Liver (tissue), 3 donors: Measurements from ENCODE around the gene CLDN14.

Experiments used
- JUND ChIP-seq, 2 donors: IDR thresholded peaks; 2 replicates each; pipeline ENCODE4 v1.6.1; 2016; ENCODE audit warnings: antibody characterized with exemption in 2 of 2
- TAF1 ChIP-seq: conservative IDR thresholded peaks from 2 replicates; pipeline ENCODE4 v1.6.1; 2016; ENCODE audit warnings: antibody characterized with exemption, mild to moderate bottlenecking
- TF ChIP-seq, protein P1 (sequence below): fragments of 150-350 bp; IDR thresholded peaks from 2 replicates; pipeline ENCODE4 v1.5.1; 2017; ENCODE audit warnings: improper control_type of control experiment, low read depth, low read length; ENCODE audit not compliant: missing input control
- TF ChIP-seq, protein P2 (sequence below): IDR thresholded peaks from 2 replicates; pipeline ENCODE4 v1.6.1; 2016; ENCODE audit warnings: antibody characterized with exemption, mild to moderate bottlenecking
- donor health status: healthy.
- donor health status: healthy.

DNA sequence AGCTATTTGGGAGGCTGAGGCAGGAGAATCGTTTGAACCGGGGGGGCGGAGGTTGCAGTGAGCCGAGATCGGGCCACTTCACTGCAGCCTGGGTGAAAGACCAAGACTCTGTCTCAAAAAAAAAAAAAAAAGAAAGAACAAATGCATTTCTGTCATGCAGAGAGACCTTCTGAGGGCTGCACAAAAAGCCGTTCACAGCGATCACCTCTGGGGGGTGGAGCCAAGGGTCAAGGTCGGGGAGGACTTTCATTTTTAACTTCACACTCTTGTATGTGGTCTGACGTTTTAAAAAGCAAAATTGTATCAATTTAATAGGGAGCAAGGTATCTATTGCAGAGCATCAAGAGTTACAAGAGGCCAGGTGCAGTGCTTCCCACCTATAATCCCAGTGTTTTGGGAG is 26.6 kb upstream of the CLDN14 start:
- TF ChIP-seq, protein P1, sequence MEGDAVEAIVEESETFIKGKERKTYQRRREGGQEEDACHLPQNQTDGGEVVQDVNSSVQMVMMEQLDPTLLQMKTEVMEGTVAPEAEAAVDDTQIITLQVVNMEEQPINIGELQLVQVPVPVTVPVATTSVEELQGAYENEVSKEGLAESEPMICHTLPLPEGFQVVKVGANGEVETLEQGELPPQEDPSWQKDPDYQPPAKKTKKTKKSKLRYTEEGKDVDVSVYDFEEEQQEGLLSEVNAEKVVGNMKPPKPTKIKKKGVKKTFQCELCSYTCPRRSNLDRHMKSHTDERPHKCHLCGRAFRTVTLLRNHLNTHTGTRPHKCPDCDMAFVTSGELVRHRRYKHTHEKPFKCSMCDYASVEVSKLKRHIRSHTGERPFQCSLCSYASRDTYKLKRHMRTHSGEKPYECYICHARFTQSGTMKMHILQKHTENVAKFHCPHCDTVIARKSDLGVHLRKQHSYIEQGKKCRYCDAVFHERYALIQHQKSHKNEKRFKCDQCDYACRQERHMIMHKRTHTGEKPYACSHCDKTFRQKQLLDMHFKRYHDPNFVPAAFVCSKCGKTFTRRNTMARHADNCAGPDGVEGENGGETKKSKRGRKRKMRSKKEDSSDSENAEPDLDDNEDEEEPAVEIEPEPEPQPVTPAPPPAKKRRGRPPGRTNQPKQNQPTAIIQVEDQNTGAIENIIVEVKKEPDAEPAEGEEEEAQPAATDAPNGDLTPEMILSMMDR = no peak
- TF ChIP-seq TAF1 (no peak), JUND (IDR thresholded peaks at IDR 0.05) (no peak)
- TF ChIP-seq, protein P2, sequence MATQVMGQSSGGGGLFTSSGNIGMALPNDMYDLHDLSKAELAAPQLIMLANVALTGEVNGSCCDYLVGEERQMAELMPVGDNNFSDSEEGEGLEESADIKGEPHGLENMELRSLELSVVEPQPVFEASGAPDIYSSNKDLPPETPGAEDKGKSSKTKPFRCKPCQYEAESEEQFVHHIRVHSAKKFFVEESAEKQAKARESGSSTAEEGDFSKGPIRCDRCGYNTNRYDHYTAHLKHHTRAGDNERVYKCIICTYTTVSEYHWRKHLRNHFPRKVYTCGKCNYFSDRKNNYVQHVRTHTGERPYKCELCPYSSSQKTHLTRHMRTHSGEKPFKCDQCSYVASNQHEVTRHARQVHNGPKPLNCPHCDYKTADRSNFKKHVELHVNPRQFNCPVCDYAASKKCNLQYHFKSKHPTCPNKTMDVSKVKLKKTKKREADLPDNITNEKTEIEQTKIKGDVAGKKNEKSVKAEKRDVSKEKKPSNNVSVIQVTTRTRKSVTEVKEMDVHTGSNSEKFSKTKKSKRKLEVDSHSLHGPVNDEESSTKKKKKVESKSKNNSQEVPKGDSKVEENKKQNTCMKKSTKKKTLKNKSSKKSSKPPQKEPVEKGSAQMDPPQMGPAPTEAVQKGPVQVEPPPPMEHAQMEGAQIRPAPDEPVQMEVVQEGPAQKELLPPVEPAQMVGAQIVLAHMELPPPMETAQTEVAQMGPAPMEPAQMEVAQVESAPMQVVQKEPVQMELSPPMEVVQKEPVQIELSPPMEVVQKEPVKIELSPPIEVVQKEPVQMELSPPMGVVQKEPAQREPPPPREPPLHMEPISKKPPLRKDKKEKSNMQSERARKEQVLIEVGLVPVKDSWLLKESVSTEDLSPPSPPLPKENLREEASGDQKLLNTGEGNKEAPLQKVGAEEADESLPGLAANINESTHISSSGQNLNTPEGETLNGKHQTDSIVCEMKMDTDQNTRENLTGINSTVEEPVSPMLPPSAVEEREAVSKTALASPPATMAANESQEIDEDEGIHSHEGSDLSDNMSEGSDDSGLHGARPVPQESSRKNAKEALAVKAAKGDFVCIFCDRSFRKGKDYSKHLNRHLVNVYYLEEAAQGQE = no peak
